ELR (cell line): Measurements from ENCODE around the gene RSRP1.

Experiments used
- DNase-seq: peaks from one replicate; pipeline ENCODE4 v3.0.0-alpha.2; 2015; ENCODE audit warnings: low read depth

The RSRP1 gene

GRCh38 chr1:25217598-25218232 is 29.5 kb downstream of the RSRP1 start:
- DNase-seq, result no peak

DNA sequence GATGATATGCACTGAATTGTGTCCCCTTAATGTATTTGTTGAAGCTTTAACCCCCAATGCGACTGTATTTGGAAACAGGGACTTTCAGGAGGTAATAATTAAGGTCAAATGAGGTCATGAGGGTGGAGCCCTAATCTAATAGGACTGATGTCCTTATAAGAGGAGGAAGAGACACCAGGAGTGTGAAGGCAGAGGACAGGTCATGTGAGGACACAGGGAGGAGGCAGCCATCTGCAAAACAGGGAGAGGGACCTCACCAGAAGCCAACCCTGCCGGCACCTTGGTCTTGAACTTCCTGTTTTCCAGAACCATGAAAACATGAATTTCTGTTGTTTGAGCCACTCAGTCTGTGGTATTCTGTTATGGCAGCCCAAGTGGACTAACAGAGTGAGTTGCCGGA is 30.2 kb downstream of the RSRP1 start:
- no peak for DNase-seq

DNA sequence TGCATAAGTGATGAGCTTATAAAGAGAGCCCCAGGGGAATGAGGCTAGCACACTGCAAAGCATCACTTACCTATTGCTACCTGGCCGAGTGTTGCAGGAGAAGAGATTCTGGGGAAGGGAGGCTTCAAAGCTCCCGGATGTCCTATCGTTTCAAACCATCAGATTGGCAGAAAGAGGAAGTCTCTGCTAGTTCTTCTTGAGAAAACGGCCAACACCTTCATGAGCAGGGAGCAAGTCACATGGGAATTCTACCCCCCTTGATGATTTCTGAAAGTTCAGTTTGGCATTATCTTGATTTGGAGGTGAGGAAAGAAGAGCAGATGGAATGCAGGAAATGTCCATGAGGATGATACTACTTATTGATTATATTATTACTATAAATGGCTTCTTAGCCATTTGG is 31.1 kb downstream of the RSRP1 start:
- DNase-seq, result no peak

DNA sequence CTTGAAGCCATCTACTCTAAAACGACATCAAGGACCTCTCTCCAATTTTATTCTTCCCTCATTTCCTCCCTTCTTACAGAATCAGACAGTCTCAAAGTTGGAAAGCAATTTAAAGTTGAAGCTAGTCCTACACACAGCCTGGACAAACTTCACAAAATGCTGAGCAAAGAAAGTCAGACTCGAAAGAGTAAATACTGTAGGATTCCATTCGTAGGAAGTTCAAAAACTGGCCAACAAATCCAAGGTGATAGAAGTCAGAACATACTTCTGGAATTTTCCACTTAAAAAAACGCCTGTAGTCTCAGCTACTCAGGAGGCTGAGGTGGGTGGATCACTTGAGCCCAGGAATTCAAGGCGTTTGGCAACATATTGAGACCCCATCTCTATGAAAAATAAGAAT is 34.5 kb downstream of the RSRP1 start:
- DNase-seq, result no peak

- DNase-seq, result peak; percentile 12
These were observed 36.5 kb downstream of the RSRP1 start for GRCh38 chr1:25210728-25211127.

- DNase-seq, result no peak
These were observed 37.7 kb downstream of the RSRP1 start for GRCh38 chr1:25209516-25209915.

GRCh38 chr1:25208561-25209222 is 38.6 kb downstream of the RSRP1 start:
- DNase-seq, result no peak

DNA sequence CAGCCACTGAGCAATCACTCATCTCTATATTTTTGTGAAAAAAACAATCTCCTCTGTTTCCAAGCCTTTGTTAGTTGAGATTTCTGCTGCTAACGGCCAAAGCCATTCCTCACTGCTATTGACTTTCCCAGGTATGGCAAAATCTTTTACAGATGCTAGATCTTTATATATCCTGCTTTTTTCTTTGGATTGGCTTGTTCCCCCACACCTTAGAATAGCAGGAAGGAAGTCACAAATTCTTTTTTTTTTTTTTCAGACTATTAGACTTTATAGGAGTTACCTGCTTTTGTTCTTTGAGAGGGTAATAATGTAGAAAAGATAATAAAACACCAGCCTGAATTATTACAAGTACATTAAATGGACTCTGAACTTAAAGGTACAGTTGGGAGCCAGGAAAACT is 39.2 kb downstream of the RSRP1 start:
- no peak for DNase-seq

DNA sequence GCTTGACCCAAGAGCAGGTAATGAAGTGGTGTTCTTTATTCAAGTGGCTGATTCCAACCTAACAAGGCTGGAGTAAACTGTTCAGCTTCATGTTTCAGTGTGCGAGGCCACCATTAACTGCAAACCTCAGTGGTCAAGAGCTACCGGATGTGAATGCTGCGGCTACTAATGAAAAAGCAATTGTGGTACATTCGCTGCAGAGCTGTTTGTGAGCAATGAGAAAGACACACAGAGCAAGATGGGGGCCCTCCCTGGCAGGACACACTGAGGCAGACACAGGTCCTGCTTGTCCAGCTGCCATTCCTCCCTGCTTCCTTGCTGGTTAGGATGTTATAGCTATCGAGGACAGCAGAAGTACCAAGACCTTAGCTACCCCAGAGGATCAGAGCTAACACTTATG is 41.1 kb downstream of the RSRP1 start:
- DNase-seq, result no peak

DNA sequence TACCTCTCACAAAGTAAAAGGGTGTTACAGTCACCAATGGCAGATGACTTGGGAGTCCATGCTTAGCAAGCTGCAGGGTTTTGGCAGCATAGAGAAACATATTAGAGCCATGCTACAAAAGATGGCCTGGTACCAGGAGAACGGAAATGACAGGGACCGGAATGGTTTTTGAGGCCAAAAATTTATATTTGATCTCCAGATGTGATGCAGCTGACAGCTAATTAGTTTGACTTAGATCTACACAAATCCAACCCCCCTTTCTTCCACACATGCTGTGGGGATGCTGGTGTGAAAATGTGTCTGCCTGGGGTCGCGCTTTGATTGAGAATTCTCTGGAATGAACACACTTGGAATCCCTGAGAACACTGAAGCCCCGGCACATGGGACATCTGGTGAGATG is 41.5 kb downstream of the RSRP1 start:
- no peak for DNase-seq

DNA sequence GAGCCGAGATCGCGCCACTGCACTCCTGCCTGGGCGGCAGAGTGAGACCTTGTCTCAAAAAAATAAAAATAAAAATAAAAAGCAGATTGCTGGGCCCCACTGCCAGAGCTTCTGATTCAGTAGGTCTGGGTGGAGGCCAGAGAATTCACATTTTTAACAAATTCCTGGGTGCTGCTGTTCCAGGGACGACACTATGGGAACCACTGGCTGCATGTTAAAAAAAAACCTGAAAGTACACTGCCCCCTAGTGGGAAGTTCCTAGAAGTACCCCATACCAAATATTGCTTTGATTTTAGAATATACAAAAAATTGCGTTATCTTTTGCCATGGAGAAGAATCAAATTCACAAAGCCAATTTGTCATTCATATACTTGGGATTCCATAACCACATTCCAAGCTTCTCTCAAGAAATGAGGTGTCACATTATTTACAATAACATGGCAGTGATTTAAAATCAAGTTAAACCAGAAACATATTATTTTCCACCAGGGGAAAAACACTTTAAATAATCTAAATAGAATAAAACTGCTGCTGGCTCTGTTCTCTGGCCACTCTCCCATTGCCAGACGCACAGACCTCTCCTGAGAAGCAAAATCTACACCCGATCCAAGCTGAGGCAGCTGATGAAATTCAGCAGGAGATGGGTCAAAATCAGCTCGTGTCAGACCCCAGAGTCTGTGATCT is 42.3 kb downstream of the RSRP1 start:
- DNase-seq, result peak; percentile 71

GRCh38 chr1:25201006-25201405 is 46.2 kb downstream of the RSRP1 start:
- no peak for DNase-seq

- no peak for DNase-seq
These were observed 47.2 kb downstream of the RSRP1 start for GRCh38 chr1:25199819-25200620.

GRCh38 chr1:25198663-25199252 is 48.5 kb downstream of the RSRP1 start:
- DNase-seq, result no peak

GRCh38 chr1:25197982-25198662 is 49.1 kb downstream of the RSRP1 start:
- DNase-seq, result no peak

DNA sequence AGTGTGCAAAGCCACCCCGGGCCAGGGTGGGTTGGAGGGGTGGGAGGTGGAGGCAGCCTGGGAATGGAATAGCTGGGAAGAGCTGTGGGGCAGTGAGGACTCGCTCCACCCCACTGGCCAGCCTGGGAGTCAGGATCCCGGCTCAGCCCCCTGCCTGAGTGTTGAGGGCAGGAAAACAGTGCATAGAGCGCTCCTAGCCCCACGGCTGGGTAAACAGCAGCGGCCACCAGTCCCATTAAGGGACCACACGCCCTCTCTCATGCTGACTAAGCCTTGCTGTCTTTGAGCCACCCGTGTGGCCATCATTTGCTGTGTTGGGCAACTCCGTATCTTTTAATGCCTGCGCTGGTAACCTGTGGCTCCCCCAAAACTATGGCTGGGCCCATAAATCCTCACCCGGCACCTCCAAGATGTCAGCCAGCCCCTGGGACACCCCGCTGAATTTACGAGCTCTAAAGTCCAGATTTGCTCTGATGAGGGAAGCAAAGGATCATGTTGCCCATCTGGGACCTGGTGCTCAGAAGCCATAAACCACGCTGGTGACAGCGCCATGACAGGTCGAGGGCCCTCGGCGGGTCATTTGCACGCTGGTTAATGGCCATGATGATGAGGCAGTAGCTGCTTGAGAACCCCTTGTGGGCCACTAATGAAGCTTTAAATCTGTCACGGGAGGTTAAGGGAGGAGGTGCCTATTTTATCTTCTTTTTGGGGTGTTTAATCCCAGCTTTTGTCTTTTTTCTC is 49.8 kb downstream of the RSRP1 start:
- DNase-seq, result no peak

DNA sequence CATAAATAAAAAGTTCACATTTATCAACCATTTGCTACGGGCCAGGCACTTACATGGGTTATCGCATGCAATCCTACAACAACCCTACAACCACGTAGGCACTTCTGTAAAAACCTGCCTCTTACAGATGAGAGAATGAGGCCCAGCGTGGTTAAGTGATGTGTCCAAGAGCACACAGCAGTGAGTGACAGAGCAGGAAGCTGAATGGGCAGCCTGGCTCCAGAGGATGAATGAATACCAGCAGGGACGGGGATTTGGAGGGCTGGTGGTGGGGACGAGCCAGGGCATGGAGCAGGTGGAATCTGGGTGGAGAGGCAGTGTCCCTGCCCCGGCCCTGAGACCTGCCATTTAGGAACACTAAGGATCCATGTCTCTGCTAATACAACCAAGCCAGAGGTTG is 50.4 kb downstream of the RSRP1 start:
- DNase-seq, result no peak

- DNase-seq, result no peak
These were observed 51.4 kb downstream of the RSRP1 start for GRCh38 chr1:25195835-25196234.

- DNase-seq, result no peak
These were observed 52.7 kb downstream of the RSRP1 start for GRCh38 chr1:25194572-25195020.

DNA sequence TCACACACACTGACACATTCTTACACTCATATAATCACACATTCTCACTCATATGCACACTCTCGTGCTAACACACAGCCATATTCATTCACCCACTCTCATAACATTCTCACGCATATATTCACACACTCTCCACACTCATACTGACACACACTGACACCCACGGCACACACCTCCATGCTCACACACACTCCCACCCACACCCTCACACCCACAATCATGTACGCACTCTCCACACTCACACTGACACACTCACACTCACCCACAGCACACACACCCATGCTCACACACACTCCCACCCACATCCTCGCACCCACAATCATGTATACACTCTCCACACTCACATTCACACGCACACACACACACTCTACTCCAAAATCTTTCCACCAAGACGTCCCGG is 53.2 kb downstream of the RSRP1 start:
- no peak for DNase-seq

DNA sequence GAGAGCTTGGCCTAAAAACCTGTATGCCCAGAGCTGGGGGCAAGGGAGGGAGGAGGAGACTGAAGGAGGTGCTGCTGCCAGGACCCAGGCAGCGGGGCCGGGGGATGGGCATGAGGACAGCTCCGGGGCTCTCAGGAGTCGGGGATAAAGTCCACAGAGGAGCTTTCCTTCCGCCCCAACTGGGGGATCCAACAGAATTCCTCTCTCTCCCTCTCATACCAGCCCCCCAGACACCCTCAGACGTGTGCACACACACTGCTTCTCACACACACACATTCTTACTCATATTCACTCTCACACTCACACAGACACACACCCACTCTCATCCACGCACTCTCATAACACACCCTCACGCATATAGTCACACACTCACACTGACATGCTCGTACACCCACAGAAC is 54.0 kb downstream of the RSRP1 start:
- no peak for DNase-seq
